ENCODE measurements around the gene GLRX. TPM values are rescaled to one million over a fixed set of nuclear protein-coding genes. Genes with fewer than 3 reads are reported as not detected.

Gene GLRX
- total RNA-seq, 1 donor from 2014 or later, result 63.3 TPM

GRCh38 chr5:95804736-95805539 lies 17.6 kb downstream of the GLRX start:
- TF ChIP-seq POLR2A (IDR thresholded peaks at IDR 0.05) (no peak), POLR2AphosphoS5 (IDR thresholded peaks at IDR 0.05; ENCODE audit: insufficient read depth in 1 of 2, low read depth in 1 of 2) (no peak), CTCF (IDR thresholded peaks at IDR 0.05) (no peak)
- Histone ChIP-seq H3K4me1 (peaks cover 23% of the 10 kb centered on the region), H3K9me3 (no peaks in the 10 kb centered on the region), H3K4me3 (no peak overlapping the region), H3K27ac (no peak overlapping the region), H3K36me3 (no peaks in the 10 kb centered on the region), H3K27me3 (no peaks in the 10 kb centered on the region)
- intact Hi-C loops (cut with DNase I), result no loop called here
- peak in 1 of 2 donors; percentile 29 for DNase-seq (ENCODE audit: extremely low spot score in 2 of 2)

- intact Hi-C loops (cut with DNase I), result no loop called here
- TF ChIP-seq POLR2A (IDR thresholded peaks at IDR 0.05) (no peak), POLR2AphosphoS5 (IDR thresholded peaks at IDR 0.05; ENCODE audit: insufficient read depth in 1 of 2, low read depth in 1 of 2) (no peak), CTCF (IDR thresholded peaks at IDR 0.05) (no peak)
- Histone ChIP-seq H3K36me3 (no peaks in the 10 kb centered on the region), H3K9me3 (no peaks in the 10 kb centered on the region), H3K4me1 (peaks cover 9% of the 10 kb centered on the region), H3K27ac (no peak overlapping the region), H3K4me3 (no peak overlapping the region), H3K27me3 (no peaks in the 10 kb centered on the region)
- peak in 1 of 2 donors; percentile 54 for DNase-seq (ENCODE audit: extremely low spot score in 2 of 2)
Measured at GRCh38 chr5:95803271-95804148, 19.0 kb downstream of the GLRX start.

GRCh38 chr5:95801961-95802360 lies 20.6 kb downstream of the GLRX start:
- H3K4me3 ChIP-seq, result no peak overlapping the region
- H3K27ac ChIP-seq, result no peak overlapping the region
- H3K36me3 ChIP-seq, result no peaks in the 10 kb centered on the region
- TF ChIP-seq POLR2AphosphoS5 (IDR thresholded peaks at IDR 0.05; ENCODE audit: insufficient read depth in 1 of 2, low read depth in 1 of 2), result no peak
- TF ChIP-seq POLR2A (IDR thresholded peaks at IDR 0.05), result no peak
- TF ChIP-seq CTCF (IDR thresholded peaks at IDR 0.05), result no peak
- no peaks in the 10 kb centered on the region for H3K27me3 ChIP-seq
- H3K4me1 ChIP-seq, result no peaks in the 10 kb centered on the region
- intact Hi-C loops (cut with DNase I), result no loop called here
- no peak for DNase-seq (ENCODE audit: extremely low spot score in 2 of 2)
- no peaks in the 10 kb centered on the region for H3K9me3 ChIP-seq

- no peaks in the 10 kb centered on the region for H3K9me3 ChIP-seq
- DNase-seq (ENCODE audit: extremely low spot score in 2 of 2), result peak in 1 of 2 donors; percentile 25
- no peak for TF ChIP-seq POLR2AphosphoS5 (IDR thresholded peaks at IDR 0.05; ENCODE audit: insufficient read depth in 1 of 2, low read depth in 1 of 2)
- no peak for TF ChIP-seq CTCF (IDR thresholded peaks at IDR 0.05)
- TF ChIP-seq POLR2A (IDR thresholded peaks at IDR 0.05), result no peak
Measured at GRCh38 chr5:95801532-95801931, 21.0 kb downstream of the GLRX start.

More at GRCh38 chr5:95801532-95801931, 21.0 kb downstream of the GLRX start:
- intact Hi-C loops (cut with DNase I), result no loop called here
- no peak overlapping the region for H3K4me3 ChIP-seq
- no peak overlapping the region for H3K27ac ChIP-seq
- no peaks in the 10 kb centered on the region for H3K27me3 ChIP-seq
- H3K36me3 ChIP-seq, result no peaks in the 10 kb centered on the region
- H3K4me1 ChIP-seq, result no peaks in the 10 kb centered on the region

All from vagina (tissue), 2 donors.